Astrocyte of the spinal cord (primary cell): ENCODE results near the gene SLC9A6.
A peak's percentile ranks its signal among the peaks of the same experiment; 100 is the strongest.
"Not testable (repeated sequence)": the region's sequence is repeated elsewhere in the genome, so short reads cannot be mapped to it uniquely, and the experiment has no call there.

Experiments
- DNase-seq: peaks from one replicate; pipeline ENCODE4 v3.0.0; 2011; ENCODE audit warnings: low read depth, low spot score
- H3K4me3 ChIP-seq: 2 replicates; pipeline ENCODE4 v1.5.1; 2011; ENCODE audit warnings: low read depth, mild to moderate bottlenecking, low read length, moderate library complexity
- in situ Hi-C: cut with HindIII; loops from 2 replicates; pipeline ENCODE4 v1.10.0; 2017; ENCODE audit warnings: low sequenced_read_pairs
- TF ChIP-seq, protein P1 (sequence below): IDR thresholded peaks from 2 replicates; pipeline ENCODE4 v1.5.1; 2012; ENCODE audit warnings: low read depth, mild to moderate bottlenecking, low read length, inconsistent platforms

The SLC9A6 gene

DNA sequence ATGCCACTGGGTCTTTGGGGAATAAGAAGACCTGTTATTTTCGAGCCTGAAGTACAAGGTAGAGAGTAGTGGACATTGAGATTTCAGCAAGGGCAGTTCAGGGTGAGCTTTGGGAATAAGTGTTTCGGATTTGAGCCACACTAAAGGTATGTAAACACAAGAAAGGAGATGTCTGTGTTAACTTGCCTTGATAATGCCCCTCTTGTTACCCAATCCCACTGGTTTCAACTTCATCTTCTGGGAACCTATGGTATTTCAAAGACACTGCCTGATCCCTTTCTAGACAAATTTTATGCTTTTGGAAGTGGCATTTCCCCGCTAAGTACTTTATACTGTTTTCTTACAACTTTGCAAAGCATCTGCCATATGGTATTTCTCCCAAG is 79.4 kb downstream of the SLC9A6 start:
- no peak overlapping the region for H3K4me3 ChIP-seq
- no peak for DNase-seq
- TF ChIP-seq, protein P1, sequence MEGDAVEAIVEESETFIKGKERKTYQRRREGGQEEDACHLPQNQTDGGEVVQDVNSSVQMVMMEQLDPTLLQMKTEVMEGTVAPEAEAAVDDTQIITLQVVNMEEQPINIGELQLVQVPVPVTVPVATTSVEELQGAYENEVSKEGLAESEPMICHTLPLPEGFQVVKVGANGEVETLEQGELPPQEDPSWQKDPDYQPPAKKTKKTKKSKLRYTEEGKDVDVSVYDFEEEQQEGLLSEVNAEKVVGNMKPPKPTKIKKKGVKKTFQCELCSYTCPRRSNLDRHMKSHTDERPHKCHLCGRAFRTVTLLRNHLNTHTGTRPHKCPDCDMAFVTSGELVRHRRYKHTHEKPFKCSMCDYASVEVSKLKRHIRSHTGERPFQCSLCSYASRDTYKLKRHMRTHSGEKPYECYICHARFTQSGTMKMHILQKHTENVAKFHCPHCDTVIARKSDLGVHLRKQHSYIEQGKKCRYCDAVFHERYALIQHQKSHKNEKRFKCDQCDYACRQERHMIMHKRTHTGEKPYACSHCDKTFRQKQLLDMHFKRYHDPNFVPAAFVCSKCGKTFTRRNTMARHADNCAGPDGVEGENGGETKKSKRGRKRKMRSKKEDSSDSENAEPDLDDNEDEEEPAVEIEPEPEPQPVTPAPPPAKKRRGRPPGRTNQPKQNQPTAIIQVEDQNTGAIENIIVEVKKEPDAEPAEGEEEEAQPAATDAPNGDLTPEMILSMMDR, result no peak
- in situ Hi-C loops, result no loop called here

DNA sequence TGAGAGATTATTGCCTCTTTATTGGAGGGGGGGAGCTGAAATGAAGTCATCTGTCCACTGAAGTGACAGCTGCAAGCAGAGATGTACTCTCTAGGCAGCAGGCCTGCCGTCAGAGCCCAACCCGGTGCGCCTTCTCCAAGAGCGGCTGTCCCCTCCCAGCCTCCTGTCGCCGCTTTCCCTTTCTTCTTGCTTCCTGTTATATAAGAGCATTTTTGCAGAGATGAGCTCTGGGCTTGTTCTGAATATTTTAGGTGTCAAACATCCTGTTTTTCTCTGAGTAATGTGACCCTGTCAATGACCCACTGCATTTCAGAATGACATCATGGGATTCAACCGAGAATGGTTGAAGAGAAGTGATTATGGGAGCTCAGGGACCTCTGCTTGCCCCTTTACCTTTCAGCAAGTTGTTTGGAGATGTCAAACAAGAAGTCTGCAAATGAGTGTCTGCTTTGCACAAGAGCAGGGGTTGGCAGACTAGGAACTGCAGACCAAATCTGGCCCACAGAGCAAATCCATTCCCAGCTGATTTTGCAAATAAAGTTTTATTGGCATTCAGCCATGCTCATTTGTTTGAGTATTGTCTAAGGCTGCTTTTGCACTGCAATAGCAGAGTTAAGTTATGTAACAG is 79.9 kb downstream of the SLC9A6 start:
- in situ Hi-C loops, result no loop called here
- TF ChIP-seq, protein P1, result no peak
- no peak overlapping the region for H3K4me3 ChIP-seq
- peak; percentile 81 for DNase-seq

DNA sequence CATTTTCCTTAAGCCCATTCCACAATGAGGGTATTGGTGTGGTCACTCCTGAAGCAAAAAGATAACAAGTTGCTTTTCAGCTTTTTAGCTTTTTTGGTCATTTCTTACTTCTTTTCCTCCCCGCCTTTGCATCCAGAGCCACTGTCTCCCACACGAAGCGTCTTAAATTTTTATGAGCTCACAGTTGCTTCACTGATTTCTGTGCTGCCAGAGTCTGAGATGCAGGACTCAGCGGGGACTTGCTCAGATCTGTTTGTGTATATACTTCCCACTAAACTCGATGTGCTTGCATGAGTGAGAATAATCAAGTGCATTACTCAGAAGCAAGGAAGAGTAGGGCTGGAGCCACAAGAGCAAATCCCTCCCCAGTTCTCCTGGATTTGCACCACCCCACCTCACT is 81.9 kb downstream of the SLC9A6 start:
- in situ Hi-C loops, result no loop called here
- no peak overlapping the region for H3K4me3 ChIP-seq
- TF ChIP-seq, protein P1, result no peak
- DNase-seq, result no peak

DNA sequence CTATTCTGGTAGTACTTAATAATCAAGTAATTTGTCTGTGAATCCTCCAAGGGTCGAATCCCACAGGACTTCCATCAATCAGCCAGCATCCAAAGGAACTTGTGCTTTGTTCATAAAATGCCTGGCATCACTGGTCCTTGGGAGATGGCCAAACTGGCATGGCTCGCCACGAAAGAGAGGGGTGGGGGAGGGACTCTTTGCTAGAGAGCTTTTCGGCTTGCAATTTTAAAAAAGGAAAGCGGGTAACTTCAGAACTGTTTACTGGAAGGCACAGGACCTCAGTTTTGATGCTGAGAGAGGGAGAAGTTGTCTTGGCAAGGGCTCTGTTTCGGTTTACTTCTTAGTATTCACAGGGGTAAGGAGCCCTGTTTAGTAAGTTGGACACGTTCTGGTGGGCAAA is 82.7 kb downstream of the SLC9A6 start:
- in situ Hi-C loops, result no loop called here
- no peak for DNase-seq
- TF ChIP-seq, protein P1, result no peak
- H3K4me3 ChIP-seq, result no peak overlapping the region

DNA sequence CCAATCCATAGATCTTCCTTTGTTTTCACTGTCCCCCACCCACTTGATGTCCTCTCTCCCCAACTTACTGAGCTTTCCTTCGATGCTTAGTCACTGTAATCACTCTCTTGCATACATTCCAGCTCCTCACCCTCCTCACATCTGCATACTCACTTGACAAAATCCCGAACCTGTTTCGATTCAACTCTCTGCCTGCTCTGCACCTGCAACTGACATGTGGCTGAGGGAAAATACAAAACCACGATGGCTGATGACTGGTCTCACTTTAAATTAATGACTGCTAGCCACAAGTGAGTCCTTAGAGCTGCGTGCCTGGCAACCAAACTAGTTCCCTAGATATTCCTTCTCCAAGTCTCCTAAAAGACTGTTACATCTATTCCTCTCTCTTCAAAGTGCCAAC is 91.7 kb downstream of the SLC9A6 start:
- in situ Hi-C loops, result no loop called here
- no peak overlapping the region for H3K4me3 ChIP-seq
- TF ChIP-seq, protein P1, result no peak
- DNase-seq, result no peak

DNA sequence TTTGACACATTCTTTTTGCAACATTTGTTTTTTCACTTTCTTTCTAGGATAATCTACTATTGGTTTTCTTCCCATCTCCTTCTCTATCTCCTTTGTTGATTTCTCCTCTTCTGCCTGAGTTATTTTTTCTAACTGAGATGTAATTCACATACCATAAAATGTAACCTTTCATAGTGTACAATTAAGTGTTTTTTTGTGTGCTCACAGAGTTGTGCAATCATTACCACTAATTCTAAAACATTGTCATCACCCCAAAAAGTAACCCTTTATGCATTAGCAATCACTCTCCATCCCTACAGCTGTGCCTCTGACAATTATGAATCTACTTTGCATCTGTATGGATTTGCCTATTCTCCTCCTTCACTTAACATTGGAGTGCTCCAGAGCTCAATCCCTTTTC is 95.5 kb downstream of the SLC9A6 start:
- in situ Hi-C loops, result no loop called here
- TF ChIP-seq, protein P1, result no peak
- no peak overlapping the region for H3K4me3 ChIP-seq
- no peak for DNase-seq

DNA sequence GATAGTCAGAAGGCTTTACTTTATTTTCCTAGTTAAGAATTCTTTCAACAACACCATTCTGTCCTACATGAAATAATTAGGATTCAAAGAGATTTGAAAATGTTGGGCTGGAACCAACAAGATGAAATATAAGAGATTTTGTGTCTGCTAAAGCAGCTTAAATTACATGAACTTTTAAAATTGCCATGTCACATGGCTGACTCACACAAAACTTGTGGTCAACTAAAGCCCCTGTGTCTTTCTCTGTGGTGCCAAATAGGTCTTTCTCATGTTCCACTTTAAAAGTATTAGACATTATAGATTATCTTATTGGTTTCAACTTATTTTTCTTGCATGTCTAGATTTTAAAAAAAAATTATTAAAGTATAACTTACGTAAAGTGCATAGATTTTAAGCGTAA is 101.3 kb downstream of the SLC9A6 start:
- no peak overlapping the region for H3K4me3 ChIP-seq
- peak; percentile 40 for DNase-seq
- in situ Hi-C loops, result no loop called here
- TF ChIP-seq, protein P1, result no peak

DNA sequence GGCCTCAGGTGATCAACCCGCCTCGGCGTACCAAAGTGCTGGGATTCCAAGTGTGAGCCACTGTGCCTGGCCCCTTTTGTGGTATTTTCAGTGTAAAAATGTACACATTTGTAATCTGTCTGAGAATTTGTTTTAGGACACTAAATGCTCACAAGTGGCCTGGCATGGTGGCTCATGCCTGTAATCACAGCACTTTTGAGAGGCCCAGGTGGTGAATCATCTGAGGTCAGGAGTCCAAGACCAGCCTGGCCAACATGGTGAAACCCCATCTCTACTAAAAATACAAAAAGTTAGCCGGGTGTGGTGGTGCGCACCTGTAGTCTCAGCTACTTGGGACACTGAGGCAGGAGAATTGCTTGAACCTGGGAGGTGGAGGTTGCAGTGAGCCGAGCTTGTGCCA is 106.7 kb downstream of the SLC9A6 start:
- H3K4me3 ChIP-seq, in situ Hi-C loops, DNase-seq: not testable (repeated sequence)
